ENCODE results near the gene POFUT2.

GRCh38 chr21:45332415-45332814, 44.7 kb upstream of the POFUT2 start:
- TF ChIP-seq, protein P1, sequence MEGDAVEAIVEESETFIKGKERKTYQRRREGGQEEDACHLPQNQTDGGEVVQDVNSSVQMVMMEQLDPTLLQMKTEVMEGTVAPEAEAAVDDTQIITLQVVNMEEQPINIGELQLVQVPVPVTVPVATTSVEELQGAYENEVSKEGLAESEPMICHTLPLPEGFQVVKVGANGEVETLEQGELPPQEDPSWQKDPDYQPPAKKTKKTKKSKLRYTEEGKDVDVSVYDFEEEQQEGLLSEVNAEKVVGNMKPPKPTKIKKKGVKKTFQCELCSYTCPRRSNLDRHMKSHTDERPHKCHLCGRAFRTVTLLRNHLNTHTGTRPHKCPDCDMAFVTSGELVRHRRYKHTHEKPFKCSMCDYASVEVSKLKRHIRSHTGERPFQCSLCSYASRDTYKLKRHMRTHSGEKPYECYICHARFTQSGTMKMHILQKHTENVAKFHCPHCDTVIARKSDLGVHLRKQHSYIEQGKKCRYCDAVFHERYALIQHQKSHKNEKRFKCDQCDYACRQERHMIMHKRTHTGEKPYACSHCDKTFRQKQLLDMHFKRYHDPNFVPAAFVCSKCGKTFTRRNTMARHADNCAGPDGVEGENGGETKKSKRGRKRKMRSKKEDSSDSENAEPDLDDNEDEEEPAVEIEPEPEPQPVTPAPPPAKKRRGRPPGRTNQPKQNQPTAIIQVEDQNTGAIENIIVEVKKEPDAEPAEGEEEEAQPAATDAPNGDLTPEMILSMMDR (IDR thresholded peaks at IDR 0.05), result no peak
- no peak for TF ChIP-seq POLR2A (IDR thresholded peaks at IDR 0.05)
- no peak for TF ChIP-seq EP300 (IDR thresholded peaks at IDR 0.05)
